Suprapubic skin (tissue), 4 donors: Measurements from ENCODE around the gene COG5. TPM values are rescaled to one million over a fixed set of nuclear protein-coding genes. Genes with fewer than 3 reads are reported as not detected.

ENCODE experiments used
- DNase-seq, 2 donors: peaks; one replicate each; pipeline ENCODE4 v3.0.0-alpha.2; 2019; ENCODE audit warnings: low spot score in 2 of 2
- H3K27ac ChIP-seq: fragments of 200-600 bp; sonication (generic); one replicate; pipeline ENCODE4 v1.5.1; 2019
- H3K27me3 ChIP-seq: fragments of 200-600 bp; sonication (generic); one replicate; pipeline ENCODE4 v1.5.1; 2019
- H3K36me3 ChIP-seq: fragments of 200-600 bp; sonication (generic); one replicate; pipeline ENCODE4 v1.5.1; 2019
- H3K4me1 ChIP-seq: fragments of 200-600 bp; sonication (generic); one replicate; pipeline ENCODE4 v1.5.1; 2019
- H3K4me3 ChIP-seq: fragments of 200-600 bp; sonication (generic); one replicate; pipeline ENCODE4 v1.5.1; 2019; ENCODE audit warnings: mild to moderate bottlenecking
- H3K9me3 ChIP-seq: fragments of 200-600 bp; sonication (generic); one replicate; pipeline ENCODE4 v1.5.1; 2019
- EP300 ChIP-seq: sonication (generic); formaldehyde crosslinking; IDR thresholded peaks from one replicate; pipeline ENCODE4 v1.6.1; 2017; ENCODE audit warnings: antibody characterized with exemption
- POLR2A ChIP-seq, 2 donors: fragments of 450-650 bp; IDR thresholded peaks; one replicate each; pipeline ENCODE4 v1.6.1; 2017; ENCODE audit warnings: antibody characterized with exemption in 2 of 2, mild to moderate bottlenecking in 2 of 2, moderate library complexity in 2 of 2
- POLR2AphosphoS5 ChIP-seq, 3 donors: sonication (generic); formaldehyde crosslinking; IDR thresholded peaks; one replicate each; pipeline ENCODE4 v1.6.1; 2017; ENCODE audit warnings: antibody characterized with exemption in 3 of 3
- WGBS: methylation state at CpG from one replicate; pipeline ENCODE4 v1.1.5; 2018; 5-methylcytosine and 5-hydroxymethylcytosine counted together
- total RNA-seq, 4 donors: library from RNA; depleted of rRNA; stranded (reverse); fragments of >200 nt; gene quantifications; one replicate each; pipeline ENCODE4 v1.1.0, GENCODE V29; 2016
- TF ChIP-seq, protein P1 (sequence below), 2 donors: fragments of 200-600 bp in 1 of 2; fragments of 450-650 bp in 1 of 2; sonication (generic) in 1 of 2; IDR thresholded peaks; one replicate each; pipeline ENCODE4 v1.5.1; 2016 to 2019; ENCODE audit warnings: antibody characterized with exemption in 2 of 2, mild to moderate bottlenecking in 1 of 2, moderate library complexity in 1 of 2

COG5 gene
- total RNA-seq, 4 donors from 2014 or later = 31.1 to 60.1 (median 53.7) TPM

DNA sequence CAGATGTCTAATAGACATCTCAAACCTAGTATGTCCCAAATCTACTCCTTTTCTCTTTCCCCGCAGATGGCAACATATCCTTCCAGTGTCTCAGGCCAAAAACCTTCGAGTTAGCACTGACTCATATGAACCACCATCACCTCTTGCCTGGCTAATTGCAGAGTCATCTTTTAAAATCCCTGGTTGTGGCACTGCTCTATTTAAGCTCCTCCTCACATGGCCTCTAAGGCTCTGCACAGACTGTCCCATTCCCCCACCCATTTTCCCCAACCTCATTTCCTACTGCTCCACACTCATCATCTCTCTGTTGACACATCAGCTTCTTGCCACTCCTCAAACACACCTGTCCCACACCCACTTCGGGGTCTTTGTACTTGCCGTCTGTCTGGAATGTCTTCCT, 411.7 kb downstream of the COG5 start:
- Histone ChIP-seq H3K4me1 (peaks cover 7% of the 10 kb centered on the region), H3K36me3 (no peaks in the 10 kb centered on the region), H3K9me3 (no peaks in the 10 kb centered on the region), H3K27me3 (no peaks in the 10 kb centered on the region), H3K4me3 (no peak overlapping the region), H3K27ac (no peak overlapping the region)
- TF ChIP-seq POLR2A (IDR thresholded peaks at IDR 0.05) = no peak
- no peak for TF ChIP-seq POLR2AphosphoS5 (IDR thresholded peaks at IDR 0.05)
- TF ChIP-seq EP300 = no peak
- TF ChIP-seq, protein P1, sequence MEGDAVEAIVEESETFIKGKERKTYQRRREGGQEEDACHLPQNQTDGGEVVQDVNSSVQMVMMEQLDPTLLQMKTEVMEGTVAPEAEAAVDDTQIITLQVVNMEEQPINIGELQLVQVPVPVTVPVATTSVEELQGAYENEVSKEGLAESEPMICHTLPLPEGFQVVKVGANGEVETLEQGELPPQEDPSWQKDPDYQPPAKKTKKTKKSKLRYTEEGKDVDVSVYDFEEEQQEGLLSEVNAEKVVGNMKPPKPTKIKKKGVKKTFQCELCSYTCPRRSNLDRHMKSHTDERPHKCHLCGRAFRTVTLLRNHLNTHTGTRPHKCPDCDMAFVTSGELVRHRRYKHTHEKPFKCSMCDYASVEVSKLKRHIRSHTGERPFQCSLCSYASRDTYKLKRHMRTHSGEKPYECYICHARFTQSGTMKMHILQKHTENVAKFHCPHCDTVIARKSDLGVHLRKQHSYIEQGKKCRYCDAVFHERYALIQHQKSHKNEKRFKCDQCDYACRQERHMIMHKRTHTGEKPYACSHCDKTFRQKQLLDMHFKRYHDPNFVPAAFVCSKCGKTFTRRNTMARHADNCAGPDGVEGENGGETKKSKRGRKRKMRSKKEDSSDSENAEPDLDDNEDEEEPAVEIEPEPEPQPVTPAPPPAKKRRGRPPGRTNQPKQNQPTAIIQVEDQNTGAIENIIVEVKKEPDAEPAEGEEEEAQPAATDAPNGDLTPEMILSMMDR (IDR thresholded peaks at IDR 0.05) = no peak
- WGBS = 40% methylated on average over 4 of the region's 4 CpGs
- DNase-seq = no peak

Other genes with a start within 250 kb of the COG5 start
- not detected for gene GPR22, start 93.9 kb downstream of the COG5 start, total RNA-seq
- 10 to 100 TPM in 1 of 4 donors, 1 to 10 TPM in 3; 6.0 to 11.0 (median 7.8) TPM for gene DUS4L, start 51 bp upstream of the COG5 start, total RNA-seq
- gene BCAP29, start 16.3 kb upstream of the COG5 start, total RNA-seq = 100 to 1,000 TPM in 1 of 4 donors, 10 to 100 TPM in 3; 36.9 to 107 (median 64.3) TPM
- under 1 TPM in 3 of 4 donors, not detected in 1; 0.13 to 0.26 (median 0.24) TPM for gene SLC26A4, start 96.9 kb upstream of the COG5 start, total RNA-seq
- 10 to 100 TPM; 47.4 to 63.0 (median 49.9) TPM for gene CBLL1, start 180.2 kb upstream of the COG5 start, total RNA-seq
- gene SLC26A3, start 239.3 kb upstream of the COG5 start, total RNA-seq = 1 to 10 TPM in 2 of 4 donors, not detected in 2; 1.5 to 2.3 TPM